Subcutaneous abdominal adipose tissue (tissue), 5 donors: ENCODE data around the gene SLC22A23.
"Not testable (repeated sequence)": the region's sequence is repeated elsewhere in the genome, so short reads cannot be mapped to it uniquely, and the experiment has no call there.

ENCODE experiments used
- H3K27ac ChIP-seq: one replicate; pipeline ENCODE4 v1.7.0; 2013; ENCODE audit warnings: low read depth, mild to moderate bottlenecking, inconsistent platforms, low read length, moderate library complexity
- H3K27me3 ChIP-seq, 5 donors: one replicate each; pipeline ENCODE4 v1.7.0; 2013; ENCODE audit warnings: low read length in 5 of 5, inconsistent platforms in 1 of 5; ENCODE audit not compliant: control insufficient read depth in 5 of 5, insufficient read depth in 4 of 5
- H3K36me3 ChIP-seq, 5 donors: one replicate each; pipeline ENCODE4 v1.7.0; 2013; ENCODE audit warnings: low read length in 5 of 5; ENCODE audit not compliant: control insufficient read depth in 5 of 5, insufficient read depth in 5 of 5
- H3K4me1 ChIP-seq, 5 donors: one replicate each; pipeline ENCODE4 v1.7.0; 2013; ENCODE audit warnings: low read length in 5 of 5, mild to moderate bottlenecking in 3 of 5, moderate library complexity in 1 of 5; ENCODE audit not compliant: control insufficient read depth in 5 of 5, insufficient read depth in 5 of 5
- H3K4me3 ChIP-seq, 5 donors: one replicate each; pipeline ENCODE4 v1.7.0; 2013; ENCODE audit warnings: low read length in 5 of 5, low read depth in 1 of 5
- H3K9ac ChIP-seq, 5 donors: one replicate each; pipeline ENCODE4 v1.7.0; 2013; ENCODE audit warnings: low read length in 5 of 5, mild to moderate bottlenecking in 4 of 5, moderate library complexity in 3 of 5
- H3K9me3 ChIP-seq, 5 donors: one replicate each; pipeline ENCODE4 v1.7.0; 2013; ENCODE audit warnings: low read length in 5 of 5; ENCODE audit not compliant: control insufficient read depth in 5 of 5
- donor health status: healthy.
- donor health status: healthy.
- donor health status: healthy.
- donor health status: healthy.
- donor health status: healthy.

The SLC22A23 gene

GRCh38 chr6:3245216-3245615, 211.6 kb downstream of the SLC22A23 start:
- Histone ChIP-seq H3K27me3 (no peaks in the 10 kb centered on the region), H3K27ac (no peak overlapping the region), H3K4me1 (peaks cover 3 to 18% (median 15%) of the 10 kb centered on the region in 5 donors), H3K9me3 (no peaks in the 10 kb centered on the region), H3K9ac (no peak overlapping the region), H3K4me3 (no peak overlapping the region), H3K36me3 (no peaks in the 10 kb centered on the region)

GRCh38 chr6:3244832-3245161, 212.1 kb downstream of the SLC22A23 start:
- not testable (repeated sequence) for H3K36me3 ChIP-seq, H3K27ac ChIP-seq, H3K9ac ChIP-seq, H3K4me3 ChIP-seq, H3K27me3 ChIP-seq, H3K9me3 ChIP-seq
- peaks cover 3 to 15% (median 13%) of the 10 kb centered on the region in 5 donors for H3K4me1 ChIP-seq

- Histone ChIP-seq H3K27me3 (no peaks in the 10 kb centered on the region), H3K4me1 (peaks cover 3 to 15% (median 13%) of the 10 kb centered on the region in 5 donors), H3K4me3 (no peak overlapping the region), H3K9me3 (no peaks in the 10 kb centered on the region), H3K27ac (no peak overlapping the region), H3K9ac (no peak overlapping the region), H3K36me3 (no peaks in the 10 kb centered on the region)
Observed at GRCh38 chr6:3244003-3244831, 212.6 kb downstream of the SLC22A23 start.

GRCh38 chr6:3242768-3243167, 214.1 kb downstream of the SLC22A23 start:
- no peak overlapping the region for H3K27ac ChIP-seq
- H3K36me3 ChIP-seq: no peaks in the 10 kb centered on the region
- peaks cover 3 to 12% (median 8%) of the 10 kb centered on the region in 5 donors for H3K4me1 ChIP-seq
- H3K4me3 ChIP-seq: no peak overlapping the region
- H3K9ac ChIP-seq: no peak overlapping the region
- no peaks in the 10 kb centered on the region for H3K27me3 ChIP-seq
- no peaks in the 10 kb centered on the region for H3K9me3 ChIP-seq

- H3K4me1 ChIP-seq, H3K27ac ChIP-seq, H3K9ac ChIP-seq, H3K4me3 ChIP-seq, H3K27me3 ChIP-seq, H3K36me3 ChIP-seq, H3K9me3 ChIP-seq: not testable (repeated sequence)
Observed at GRCh38 chr6:3241745-3242144, 215.1 kb downstream of the SLC22A23 start.

- Histone ChIP-seq H3K27me3 (no peaks in the 10 kb centered on the region), H3K36me3 (no peaks in the 10 kb centered on the region)
Observed at GRCh38 chr6:3240595-3240994, 216.3 kb downstream of the SLC22A23 start.

GRCh38 chr6:3239110-3239830, 217.6 kb downstream of the SLC22A23 start:
- H3K27me3 ChIP-seq: peaks cover 0 to under 1% (median 0%) of the 10 kb centered on the region in 5 donors
- H3K4me3 ChIP-seq: no peak overlapping the region
- no peak overlapping the region for H3K9ac ChIP-seq
- no peaks in the 10 kb centered on the region for H3K9me3 ChIP-seq
- H3K4me1 ChIP-seq: peaks cover 0 to 8% (median 0%) of the 10 kb centered on the region in 5 donors
- no peaks in the 10 kb centered on the region for H3K36me3 ChIP-seq
- H3K27ac ChIP-seq: no peak overlapping the region

More at GRCh38 chr6:3240595-3240994, 216.3 kb downstream of the SLC22A23 start:
- Histone ChIP-seq H3K27ac (no peak overlapping the region), H3K4me1 (peaks cover 0 to 8% (median 0%) of the 10 kb centered on the region in 5 donors), H3K4me3 (no peak overlapping the region), H3K9me3 (no peaks in the 10 kb centered on the region), H3K9ac (no peak overlapping the region)

- Histone ChIP-seq H3K4me1 (peaks cover 0 to 12% (median 0%) of the 10 kb centered on the region in 5 donors), H3K27ac (no peak overlapping the region), H3K27me3 (peaks cover 0 to 7% (median 3%) of the 10 kb centered on the region in 5 donors), H3K9me3 (no peaks in the 10 kb centered on the region), H3K4me3 (no peak overlapping the region), H3K9ac (peak overlapping the region in 1 of 5 donors; percentile 17), H3K36me3 (no peaks in the 10 kb centered on the region)
Observed at GRCh38 chr6:3237761-3238662, 218.8 kb downstream of the SLC22A23 start.

- H3K36me3 ChIP-seq: no peaks in the 10 kb centered on the region
- H3K27ac ChIP-seq: no peak overlapping the region
- no peaks in the 10 kb centered on the region for H3K9me3 ChIP-seq
- H3K27me3 ChIP-seq: peaks cover 0 to 7% (median 3%) of the 10 kb centered on the region in 5 donors
- no peak overlapping the region for H3K9ac ChIP-seq
- no peak overlapping the region for H3K4me3 ChIP-seq
- H3K4me1 ChIP-seq: peaks cover 1 to 26% (median 13%) of the 10 kb centered on the region in 5 donors
Observed at GRCh38 chr6:3236005-3236404, 220.8 kb downstream of the SLC22A23 start.
